NB4 (cell line): ENCODE measurements around the gene OR2S2.
"Not testable (repeated sequence)": the region's sequence is repeated elsewhere in the genome, so short reads cannot be mapped to it uniquely, and the experiment has no call there.

Experiments
- DNase-seq: peaks from one replicate; pipeline ENCODE4 v3.0.0; 2010; ENCODE audit warnings: low read depth
- H3K4me3 ChIP-seq: one replicate; pipeline ENCODE4 v1.5.1; 2011; ENCODE audit warnings: mild to moderate bottlenecking, low read depth, low read length, moderate library complexity
- CTCF ChIP-seq: IDR thresholded peaks from one replicate; pipeline ENCODE4 v1.5.1; 2012; ENCODE audit warnings: low read depth, low read length
- MAX ChIP-seq: IDR thresholded peaks from 2 replicates; pipeline ENCODE4 v1.6.1; 2011; ENCODE audit warnings: low read depth, low read length
- MYC ChIP-seq: IDR thresholded peaks from 2 replicates; pipeline ENCODE4 v1.6.1; 2011; ENCODE audit warnings: low read depth, low read length
- POLR2A ChIP-seq: IDR thresholded peaks from 2 replicates; pipeline ENCODE4 v1.6.1; 2011; ENCODE audit warnings: mild to moderate bottlenecking; ENCODE audit not compliant: insufficient read length; ENCODE audit errors: extremely low read depth

Gene OR2S2

GRCh38 chr9:35958104-35958837 lies at the start of gene OR2S2:
OR2S2 (minus strand) TSS chr9:35958154; CDS start chr9:35958098, 56 bp downstream.
- TF ChIP-seq MAX, result no peak
- no peak for TF ChIP-seq CTCF
- TF ChIP-seq MYC, result no peak
- TF ChIP-seq POLR2A, result no peak
- peak; percentile 2 for DNase-seq
- no peak within 1 kb of the TSS for H3K4me3 ChIP-seq

- no peak overlapping the region for H3K4me3 ChIP-seq
- no peak for DNase-seq
- TF ChIP-seq POLR2A (no peak), MYC (no peak), MAX (no peak), CTCF (no peak)
Measured at GRCh38 chr9:36007316-36007708, 49.4 kb upstream of the OR2S2 start.

- DNase-seq, result peak; percentile 32
- H3K4me3 ChIP-seq, result no peak overlapping the region
- TF ChIP-seq MAX, result no peak
- no peak for TF ChIP-seq POLR2A
- no peak for TF ChIP-seq CTCF
- TF ChIP-seq MYC, result no peak
Measured at GRCh38 chr9:36006549-36007315, 48.8 kb upstream of the OR2S2 start.

GRCh38 chr9:36005891-36006290 lies 47.9 kb upstream of the OR2S2 start:
- no peak for DNase-seq
- no peak overlapping the region for H3K4me3 ChIP-seq
- no peak for TF ChIP-seq MAX
- TF ChIP-seq CTCF, result no peak
- no peak for TF ChIP-seq POLR2A
- no peak for TF ChIP-seq MYC

- no peak for TF ChIP-seq MAX
- TF ChIP-seq MYC, result no peak
- TF ChIP-seq CTCF, result no peak
- TF ChIP-seq POLR2A, result no peak
- no peak for DNase-seq
- no peak overlapping the region for H3K4me3 ChIP-seq
Measured at GRCh38 chr9:35998333-35998732, 40.4 kb upstream of the OR2S2 start.

- not testable (repeated sequence) for H3K4me3 ChIP-seq, DNase-seq
Measured at GRCh38 chr9:35997016-35997415, 39.1 kb upstream of the OR2S2 start.
